ENCODE measurements around the gene CCDC152. TPM values are rescaled to one million over a fixed set of nuclear protein-coding genes. Genes with fewer than 3 reads are reported as not detected.
A peak's percentile ranks its signal among the peaks of the same experiment; 100 is the strongest.
"Not testable (repeated sequence)": the region's sequence is repeated elsewhere in the genome, so short reads cannot be mapped to it uniquely, and the experiment has no call there.

Gene CCDC152
- total RNA-seq, 2 donors from 2014 or later: 0.09 to 0.70 TPM

- no peak for ATAC-seq
- no peak for DNase-seq
- intact Hi-C loops (cut with DNase I, micrococcal nuclease): no loop called here
These were observed 81.0 kb downstream of the CCDC152 start for GRCh38 chr5:42837601-42838000.

GRCh38 chr5:42839196-42839595 is 82.6 kb downstream of the CCDC152 start:
- DNase-seq (no peak), ATAC-seq (no peak)
- intact Hi-C loops (cut with DNase I, micrococcal nuclease): no loop called here

- no peak for DNase-seq
- intact Hi-C loops (cut with DNase I, micrococcal nuclease): no loop called here
- no peak for ATAC-seq
These were observed 83.7 kb downstream of the CCDC152 start for GRCh38 chr5:42840269-42840668.

- ATAC-seq: peak; percentile 73
- no peak for DNase-seq
- intact Hi-C loops (cut with DNase I, micrococcal nuclease): no loop called here
These were observed 84.4 kb downstream of the CCDC152 start for GRCh38 chr5:42840842-42841567.

GRCh38 chr5:42842921-42843641 is 86.5 kb downstream of the CCDC152 start:
- intact Hi-C loops (cut with DNase I, micrococcal nuclease): no loop called here
- no peak for ATAC-seq
- no peak for DNase-seq

GRCh38 chr5:42843675-42844292 is 87.2 kb downstream of the CCDC152 start:
- ATAC-seq: no peak
- DNase-seq: no peak
- intact Hi-C loops (cut with DNase I, micrococcal nuclease): no loop called here

- DNase-seq; intact Hi-C loops (cut with DNase I, micrococcal nuclease); ATAC-seq: not testable (repeated sequence)
These were observed 87.8 kb downstream of the CCDC152 start for GRCh38 chr5:42844408-42844807.

GRCh38 chr5:42848545-42848944 is 91.9 kb downstream of the CCDC152 start:
- intact Hi-C loops (cut with DNase I, micrococcal nuclease): no loop called here

GRCh38 chr5:42851481-42851880 is 94.9 kb downstream of the CCDC152 start:
- intact Hi-C loops (cut with DNase I, micrococcal nuclease): no loop called here
- DNase-seq: no peak
- no peak for ATAC-seq

More at GRCh38 chr5:42848545-42848944, 91.9 kb downstream of the CCDC152 start:
- no peak for ATAC-seq
- no peak for DNase-seq

Other genes starting within 250 kb of the CCDC152 start
- gene SELENOP, start 55.1 kb downstream of the CCDC152 start, total RNA-seq: 1,000 to 10,000 TPM; 1,235 to 2,399 TPM

Measured in left colon (tissue), 2 donors.